Erythroblast (primary cell): Measurements from ENCODE around the gene FGF19.

Experiments
- GATA1 ChIP-seq: IDR thresholded peaks from 2 replicates; pipeline ENCODE4 v1.6.1; 2011; ENCODE audit warnings: low read depth, mild to moderate bottlenecking, control low read depth, low read length, moderate library complexity
- POLR2A ChIP-seq: IDR thresholded peaks from 2 replicates; pipeline ENCODE4 v1.6.1; 2011; ENCODE audit warnings: mild to moderate bottlenecking, low read length

DNA sequence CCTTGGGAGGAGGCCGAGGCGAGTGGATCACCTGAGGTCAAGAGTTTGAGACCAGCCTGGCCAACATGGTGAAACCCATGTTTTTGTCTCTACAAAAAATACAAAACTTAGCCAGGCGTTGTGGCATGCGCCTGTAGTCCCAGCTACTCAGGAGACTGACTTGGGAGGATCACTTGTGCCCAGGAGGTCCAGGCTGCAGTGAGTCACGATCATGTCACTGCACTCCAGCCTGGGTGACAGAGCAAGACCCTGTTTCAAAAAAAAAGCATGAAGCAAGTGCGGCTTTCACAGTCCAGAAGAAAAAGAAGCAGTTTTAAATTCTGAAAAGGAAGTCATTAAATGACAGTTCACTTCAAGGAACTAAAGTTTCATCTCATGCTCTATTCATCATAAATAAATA, 21.6 kb downstream of the FGF19 start:
- TF ChIP-seq POLR2A (no peak), GATA1 (no peak)
